OCI-LY1 (cell line): ENCODE results near the gene FAM117B.
A peak's percentile ranks its signal among the peaks of the same experiment; 100 is the strongest.

Source experiments
- H2AFZ ChIP-seq: fragments of 200-600 bp; sonication (generic), shearing (Covaris generic); 2 replicates; pipeline ENCODE4 v1.6.0; 2014; ENCODE audit warnings: antibody characterized with exemption, mild to moderate bottlenecking, low read length
- H3F3A ChIP-seq: fragments of 200-600 bp; sonication (generic), shearing (Covaris generic); 2 replicates; pipeline ENCODE4 v1.6.0; 2014; ENCODE audit warnings: mild to moderate bottlenecking, antibody characterized with exemption, low read length, moderate library complexity; ENCODE audit not compliant: insufficient read depth
- H3K27ac ChIP-seq: fragments of 200-600 bp; sonication (generic); 2 replicates; pipeline ENCODE4 v1.5.1; 2014; ENCODE audit warnings: low read length, mixed run types, mild to moderate bottlenecking, low read depth; ENCODE audit not compliant: poor library complexity, severe bottlenecking
- H3K27me3 ChIP-seq: fragments of 200-600 bp; sonication (generic); 2 replicates; pipeline ENCODE4 v1.6.0; 2014; ENCODE audit warnings: antibody characterized with exemption, mild to moderate bottlenecking, low read length, moderate library complexity; ENCODE audit not compliant: insufficient read depth
- H3K36me3 ChIP-seq: fragments of 200-600 bp; sonication (generic); 2 replicates; pipeline ENCODE4 v1.6.1; 2014; ENCODE audit warnings: mild to moderate bottlenecking, antibody characterized with exemption, low read length, moderate library complexity, mixed read lengths; ENCODE audit not compliant: insufficient read depth
- H3K4me1 ChIP-seq: fragments of 200-600 bp; sonication (generic); 2 replicates; pipeline ENCODE4 v1.5.1; 2014; ENCODE audit warnings: mild to moderate bottlenecking, low read length, moderate library complexity; ENCODE audit not compliant: insufficient read depth, severe bottlenecking
- H3K4me2 ChIP-seq: fragments of 200-600 bp; sonication (generic), shearing (Covaris generic); 2 replicates; pipeline ENCODE4 v1.6.1; 2014; ENCODE audit warnings: low read length
- H3K4me3 ChIP-seq: fragments of 200-600 bp; sonication (generic); 2 replicates; pipeline ENCODE4 v1.5.1; 2014; ENCODE audit warnings: low read length, low read depth, mild to moderate bottlenecking, mixed read lengths; ENCODE audit not compliant: poor library complexity, severe bottlenecking
- H3K79me2 ChIP-seq: fragments of 200-600 bp; shearing (Covaris generic); 2 replicates; pipeline ENCODE4 v1.6.1; 2016; ENCODE audit warnings: mixed run types, low read length, mixed read lengths; ENCODE audit not compliant: insufficient read depth
- H3K9ac ChIP-seq: fragments of 200-600 bp; sonication (generic), shearing (Covaris generic); 2 replicates; pipeline ENCODE4 v1.6.1; 2014; ENCODE audit warnings: mild to moderate bottlenecking, low read length, mixed read lengths
- H3K9me2 ChIP-seq: fragments of 200-600 bp; sonication (generic), shearing (Covaris generic); 2 replicates; pipeline ENCODE4 v1.6.1; 2014; ENCODE audit warnings: low read depth, mild to moderate bottlenecking, low read length, mixed read lengths
- H3K9me3 ChIP-seq: fragments of 200-600 bp; shearing (Covaris generic); 2 replicates; pipeline ENCODE4 v1.6.1; 2014; ENCODE audit warnings: low read length, mixed read lengths
- H4K20me1 ChIP-seq: fragments of 200-600 bp; sonication (generic), shearing (Covaris generic); 2 replicates; pipeline ENCODE4 v1.6.0; 2016; ENCODE audit warnings: mild to moderate bottlenecking, low read length; ENCODE audit not compliant: insufficient read depth
- CTCF ChIP-seq: fragments of 200-600 bp; sonication (generic), shearing (Covaris generic); IDR thresholded peaks from 2 replicates; pipeline ENCODE4 v1.5.1; 2017; ENCODE audit warnings: mild to moderate bottlenecking, antibody characterized with exemption, low read length, moderate library complexity, mixed read lengths
- EZH2 ChIP-seq: fragments of 200-600 bp; sonication (generic), shearing (Covaris generic); IDR thresholded peaks from 2 replicates; pipeline ENCODE4 v1.8.0; 2017; ENCODE audit warnings: borderline replicate concordance, mixed run types, mild to moderate bottlenecking, antibody characterized with exemption, low read length, moderate library complexity, mixed read lengths

The FAM117B gene

GRCh38 chr2:202635428-202636212, 851 bp downstream of the FAM117B start:
- Histone ChIP-seq H3K27ac (peak overlapping the region; percentile 89), H3K36me3 (no peaks in the 10 kb centered on the region), H3F3A (no peaks in the 10 kb centered on the region; the same call in 1 of the 2 replicates), H3K9me2 (no peaks in the 10 kb centered on the region), H3K4me1 (peaks cover 42% of the 10 kb centered on the region), H3K9ac (peak overlapping the region; percentile 100), H3K27me3 (no peaks in the 10 kb centered on the region), H4K20me1 (no peaks in the 10 kb centered on the region), H2AFZ (no peak overlapping the region), H3K4me2 (peak overlapping the region; percentile 100), H3K79me2 (peaks cover 40% of the 10 kb centered on the region), H3K9me3 (no peaks in the 10 kb centered on the region), H3K4me3 (peak overlapping the region; percentile 100)
- TF ChIP-seq EZH2 (no peak), CTCF (no peak)

GRCh38 chr2:202636213-202636513, 1.4 kb downstream of the FAM117B start:
- peaks cover 45% of the 10 kb centered on the region for H3K79me2 ChIP-seq
- no peaks in the 10 kb centered on the region for H4K20me1 ChIP-seq
- H3K9ac ChIP-seq = peak overlapping the region; percentile 96
- TF ChIP-seq EZH2 = no peak
- no peak for TF ChIP-seq CTCF
- H3K4me3 ChIP-seq = peak overlapping the region; percentile 100
- no peaks in the 10 kb centered on the region for H3K36me3 ChIP-seq
- peak overlapping the region; percentile 100 for H3K4me2 ChIP-seq
- H2AFZ ChIP-seq = no peak overlapping the region
- H3K27me3 ChIP-seq = no peaks in the 10 kb centered on the region
- peak overlapping the region; percentile 89 for H3K27ac ChIP-seq
- no peaks in the 10 kb centered on the region for H3K9me2 ChIP-seq
- H3F3A ChIP-seq = no peaks in the 10 kb centered on the region; the same call in 1 of the 2 replicates
- H3K9me3 ChIP-seq = no peaks in the 10 kb centered on the region
- H3K4me1 ChIP-seq = peaks cover 42% of the 10 kb centered on the region

GRCh38 chr2:202638721-202639120, 4.0 kb downstream of the FAM117B start:
- TF ChIP-seq CTCF (no peak), EZH2 (no peak)
- H3K27ac ChIP-seq = peak overlapping the region; percentile 63
- no peaks in the 10 kb centered on the region for H3K9me2 ChIP-seq
- H3K79me2 ChIP-seq = peaks cover 65% of the 10 kb centered on the region
- H3K4me2 ChIP-seq = peak overlapping the region; percentile 76
- H3K9ac ChIP-seq = peak overlapping the region; percentile 23; the same call in 1 of the 2 replicates
- H3K9me3 ChIP-seq = no peaks in the 10 kb centered on the region
- no peaks in the 10 kb centered on the region for H3K27me3 ChIP-seq
- H3K36me3 ChIP-seq = no peaks in the 10 kb centered on the region
- no peaks in the 10 kb centered on the region for H4K20me1 ChIP-seq
- H2AFZ ChIP-seq = no peak overlapping the region
- H3F3A ChIP-seq = no peaks in the 10 kb centered on the region; the same call in none of the 2 replicates
- peaks cover 58% of the 10 kb centered on the region for H3K4me1 ChIP-seq
- peak overlapping the region; percentile 10 for H3K4me3 ChIP-seq
